OCI-LY7 (cell line): ENCODE measurements around the gene MAP3K21. TPM values are rescaled to one million over a fixed set of nuclear protein-coding genes. Genes with fewer than 3 reads are reported as not detected.

Experiments used
- BruUV-seq: library from RNA; stranded (reverse); fragments of 400-500 nt; replicated peaks from 2 replicates; lab custom pipeline; 2021; lab: Mats Ljungman, UMichigan
- CTCF ChIA-PET: fragments of 300-600 bp; sonication (Branson Sonifier 250); formaldehyde crosslinking; loops from one replicate; lab custom pipeline; 2022; ENCODE audit warnings: antibody characterized with exemption; ENCODE audit not compliant: unreplicated experiment; lab: Charles Lee
- POLR2A ChIA-PET: fragments of 300-600 bp; sonication (Branson Sonifier 250); formaldehyde crosslinking; loops from one replicate; lab custom pipeline; 2022; ENCODE audit warnings: antibody characterized with exemption; lab: Charles Lee
- DNase-seq: peaks from one replicate; pipeline ENCODE4 v3.0.0-alpha.2; 2015; ENCODE audit warnings: low spot score
- H2AFZ ChIP-seq: fragments of 200-600 bp; sonication (generic), shearing (Covaris generic); 2 replicates; pipeline ENCODE4 v1.6.1; 2014; ENCODE audit warnings: mild to moderate bottlenecking, antibody characterized with exemption, low read length, moderate library complexity
- H3K27ac ChIP-seq: fragments of 200-600 bp; sonication (generic); 2 replicates; pipeline ENCODE4 v1.5.1; 2014; ENCODE audit warnings: mixed run types, low read depth, mild to moderate bottlenecking, moderate library complexity, low read length, inconsistent platforms; ENCODE audit not compliant: poor library complexity, severe bottlenecking
- H3K36me3 ChIP-seq: fragments of 200-600 bp; sonication (generic); 2 replicates; pipeline ENCODE4 v1.6.1; 2014; ENCODE audit warnings: mild to moderate bottlenecking, antibody characterized with exemption, low read length, moderate library complexity, mixed read lengths; ENCODE audit not compliant: insufficient read depth
- H3K4me1 ChIP-seq: fragments of 200-600 bp; sonication (generic); 2 replicates; pipeline ENCODE4 v1.5.1; 2014; ENCODE audit warnings: mild to moderate bottlenecking, low read length; ENCODE audit not compliant: insufficient read depth, poor library complexity, severe bottlenecking
- H3K4me2 ChIP-seq: fragments of 200-600 bp; sonication (generic); 2 replicates; pipeline ENCODE4 v1.6.1; 2014; ENCODE audit warnings: mild to moderate bottlenecking, low read length
- H3K4me3 ChIP-seq: fragments of 200-600 bp; sonication (generic); 2 replicates; pipeline ENCODE4 v1.5.1; 2014; ENCODE audit warnings: mild to moderate bottlenecking, low read depth, low read length; ENCODE audit not compliant: poor library complexity, severe bottlenecking
- H3K79me2 ChIP-seq: fragments of 200-600 bp; sonication (generic); 2 replicates; pipeline ENCODE4 v1.6.1; 2016; ENCODE audit warnings: low read depth, mild to moderate bottlenecking, low read length, moderate library complexity, mixed read lengths; ENCODE audit not compliant: insufficient read depth
- H3K9me2 ChIP-seq: fragments of 200-600 bp; sonication (generic); 2 replicates; pipeline ENCODE4 v1.6.1; 2016; ENCODE audit warnings: mild to moderate bottlenecking, low read length, mixed read lengths; ENCODE audit not compliant: insufficient read depth
- H3K9me3 ChIP-seq: fragments of 200-600 bp; sonication (generic); 2 replicates; pipeline ENCODE4 v1.6.1; 2014; ENCODE audit warnings: mild to moderate bottlenecking, mixed run types, low read length, mixed read lengths
- H4K20me1 ChIP-seq: fragments of 200-600 bp; sonication (generic); 2 replicates; pipeline ENCODE4 v1.6.1; 2014; ENCODE audit warnings: mild to moderate bottlenecking, antibody characterized with exemption, low read length, moderate library complexity, mixed read lengths; ENCODE audit not compliant: insufficient read depth
- EZH2phosphoT487 ChIP-seq: fragments of 200-600 bp; sonication (generic); IDR thresholded peaks from 2 replicates; pipeline ENCODE4 v1.6.1; 2018; ENCODE audit warnings: low read depth, borderline replicate concordance, mild to moderate bottlenecking, mixed run types, antibody characterized with exemption, low read length, moderate library complexity, mixed read lengths
- intact Hi-C: fragments of 100-400 bp; cut with micrococcal nuclease; formaldehyde crosslinking; loops from one replicate; pipeline ENCODE4 v1.10.0; 2022; ENCODE audit not compliant: unreplicated experiment
- total RNA-seq, 2 experiments: library from RNA; depleted of rRNA in 1 of 2; stranded (reverse); fragments of >200 nt in 1 of 2; shearing (Covaris generic) in 1 of 2; gene quantifications; 2 replicates each; pipeline ENCODE4 v1.2.3, GENCODE V29; 2014 to 2022
- TF ChIP-seq, protein P1 (sequence below): fragments of 200-600 bp; sonication (generic); conservative IDR thresholded peaks from 2 replicates; pipeline ENCODE4 v1.5.1; 2014; ENCODE audit warnings: mild to moderate bottlenecking, antibody characterized with exemption, low read length, moderate library complexity, mixed read lengths

The MAP3K21 gene
- total RNA-seq, 2 experiments from 2014 or later = 1.3 to 1.8 TPM

DNA sequence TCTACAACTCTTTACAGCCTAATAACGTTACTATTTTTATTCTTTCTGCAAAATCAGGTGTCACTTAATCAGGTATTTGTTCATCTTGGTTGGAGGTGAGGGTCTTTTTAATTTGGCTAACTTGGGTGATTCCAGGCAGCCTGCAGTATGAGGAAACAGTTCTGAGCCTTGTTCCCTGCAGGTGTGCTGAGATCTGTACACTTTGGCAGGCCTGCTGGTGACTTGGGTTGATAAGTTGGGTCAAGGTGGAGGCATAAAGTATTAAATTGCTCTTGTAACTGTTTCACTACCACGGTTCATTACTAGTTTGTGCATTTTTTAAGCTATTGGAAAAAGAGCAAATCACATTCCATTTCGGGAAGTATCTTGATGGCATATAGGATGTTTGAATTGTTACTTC is 10.0 kb downstream of the MAP3K21 start:
- Histone ChIP-seq H3K9me3 (no peaks in the 10 kb centered on the region), H3K4me2 (no peak overlapping the region), H3K27ac (no peak overlapping the region), H4K20me1 (no peaks in the 10 kb centered on the region), H3K4me1 (no peaks in the 10 kb centered on the region), H3K9me2 (no peaks in the 10 kb centered on the region), H2AFZ (no peak overlapping the region), H3K36me3 (no peaks in the 10 kb centered on the region), H3K79me2 (no peaks in the 10 kb centered on the region), H3K4me3 (no peak overlapping the region)
- CTCF ChIA-PET = no interaction called here
- TF ChIP-seq EZH2phosphoT487 = no peak
- intact Hi-C loops = no loop called here
- DNase-seq = no peak
- POLR2A ChIA-PET = interaction anchor here (0.9 to 1.1 kb wide), 2 partner anchors 13 to 31 kb away, joined by 3 read pairs; no protein-coding TSS in a partner anchor
- BruUV-seq = no TSS peak

DNA sequence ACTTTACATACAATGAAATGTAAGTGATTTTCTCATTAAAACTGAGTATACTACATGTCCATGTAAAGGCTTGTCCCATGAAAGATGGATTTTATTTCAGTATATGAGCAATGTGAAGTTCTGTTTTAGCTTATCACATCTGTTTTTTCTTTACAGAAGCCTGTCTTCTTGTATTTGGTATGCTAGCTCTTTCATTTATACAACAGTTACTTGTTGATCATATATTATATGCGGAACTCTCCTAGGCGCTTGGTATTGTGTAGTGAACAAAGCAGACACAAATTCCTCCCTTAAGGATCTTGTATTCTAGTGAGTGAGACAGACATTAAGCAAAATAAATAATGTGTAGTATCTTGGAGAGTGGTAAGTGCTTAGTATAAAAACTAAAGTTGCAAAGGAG is 10.6 kb downstream of the MAP3K21 start:
- Histone ChIP-seq H4K20me1 (no peaks in the 10 kb centered on the region), H2AFZ (no peak overlapping the region), H3K4me3 (no peak overlapping the region), H3K4me2 (no peak overlapping the region), H3K36me3 (no peaks in the 10 kb centered on the region), H3K9me2 (no peaks in the 10 kb centered on the region), H3K27ac (no peak overlapping the region), H3K4me1 (no peaks in the 10 kb centered on the region), H3K9me3 (no peaks in the 10 kb centered on the region), H3K79me2 (no peaks in the 10 kb centered on the region)
- no peak for DNase-seq
- POLR2A ChIA-PET = interaction anchor here (0.9 to 1.1 kb wide), 2 partner anchors 14 to 31 kb away, joined by 3 read pairs; no protein-coding TSS in a partner anchor
- no TSS peak for BruUV-seq
- intact Hi-C loops = no loop called here
- TF ChIP-seq, protein P1, sequence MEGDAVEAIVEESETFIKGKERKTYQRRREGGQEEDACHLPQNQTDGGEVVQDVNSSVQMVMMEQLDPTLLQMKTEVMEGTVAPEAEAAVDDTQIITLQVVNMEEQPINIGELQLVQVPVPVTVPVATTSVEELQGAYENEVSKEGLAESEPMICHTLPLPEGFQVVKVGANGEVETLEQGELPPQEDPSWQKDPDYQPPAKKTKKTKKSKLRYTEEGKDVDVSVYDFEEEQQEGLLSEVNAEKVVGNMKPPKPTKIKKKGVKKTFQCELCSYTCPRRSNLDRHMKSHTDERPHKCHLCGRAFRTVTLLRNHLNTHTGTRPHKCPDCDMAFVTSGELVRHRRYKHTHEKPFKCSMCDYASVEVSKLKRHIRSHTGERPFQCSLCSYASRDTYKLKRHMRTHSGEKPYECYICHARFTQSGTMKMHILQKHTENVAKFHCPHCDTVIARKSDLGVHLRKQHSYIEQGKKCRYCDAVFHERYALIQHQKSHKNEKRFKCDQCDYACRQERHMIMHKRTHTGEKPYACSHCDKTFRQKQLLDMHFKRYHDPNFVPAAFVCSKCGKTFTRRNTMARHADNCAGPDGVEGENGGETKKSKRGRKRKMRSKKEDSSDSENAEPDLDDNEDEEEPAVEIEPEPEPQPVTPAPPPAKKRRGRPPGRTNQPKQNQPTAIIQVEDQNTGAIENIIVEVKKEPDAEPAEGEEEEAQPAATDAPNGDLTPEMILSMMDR = no peak
- no peak for TF ChIP-seq EZH2phosphoT487
- CTCF ChIA-PET = no interaction called here

DNA sequence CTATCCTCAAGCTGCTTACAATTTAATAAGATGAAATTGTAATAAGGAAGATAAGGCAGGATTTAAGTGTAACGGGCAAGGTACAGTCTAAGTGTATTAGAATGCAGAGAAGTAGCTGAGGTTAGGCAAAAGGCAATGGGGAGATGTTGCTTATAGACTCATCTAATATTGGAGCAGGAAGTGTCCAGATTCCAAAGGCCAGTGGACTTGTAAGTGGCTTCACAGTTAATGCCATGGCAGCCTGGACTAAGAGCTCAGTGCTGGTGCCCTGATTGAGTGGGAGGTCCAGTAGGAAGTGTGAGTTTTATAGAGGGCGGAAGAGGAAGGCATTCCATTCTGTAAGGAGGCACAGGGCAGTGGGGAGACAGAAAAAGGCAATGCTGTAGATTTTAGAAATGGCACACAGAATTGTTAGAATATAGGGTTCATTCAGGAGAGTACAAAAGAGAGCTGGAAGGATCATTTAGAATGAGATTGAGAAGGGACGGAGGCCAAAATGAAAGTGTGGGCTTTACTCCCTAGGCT is 12.6 kb downstream of the MAP3K21 start:
- intact Hi-C loops = no loop called here
- no peaks in the 10 kb centered on the region for H3K79me2 ChIP-seq
- H3K4me3 ChIP-seq = no peak overlapping the region
- no peaks in the 10 kb centered on the region for H3K9me2 ChIP-seq
- ChIA-PET CTCF (no interaction called here), POLR2A (no interaction called here)
- BruUV-seq = no TSS peak
- H4K20me1 ChIP-seq = no peaks in the 10 kb centered on the region
- no peak overlapping the region for H3K4me2 ChIP-seq
- H2AFZ ChIP-seq = no peak overlapping the region
- no peak for DNase-seq
- TF ChIP-seq, protein P1 = no peak
- no peak for TF ChIP-seq EZH2phosphoT487
- no peak overlapping the region for H3K27ac ChIP-seq
- no peaks in the 10 kb centered on the region for H3K4me1 ChIP-seq
- H3K36me3 ChIP-seq = no peaks in the 10 kb centered on the region
- H3K9me3 ChIP-seq = no peaks in the 10 kb centered on the region
